Neural crest cell (in vitro differentiated cells): ENCODE measurements around the gene ENHO. TPM values are rescaled to one million over a fixed set of nuclear protein-coding genes. Genes with fewer than 3 reads are reported as not detected.
"Not testable (repeated sequence)": the region's sequence is repeated elsewhere in the genome, so short reads cannot be mapped to it uniquely, and the experiment has no call there.

Experiments used
- DNase-seq: peaks from one replicate; pipeline ENCODE4 v3.0.0; 2021; ENCODE audit warnings: low read depth, mixed read lengths, low spot score
- H3K27ac Mint-ChIP-seq: one replicate; pipeline ENCODE4 v1.8.0; 2021; ENCODE audit warnings: mild to moderate bottlenecking, mixed read lengths; ENCODE audit not compliant: unreplicated experiment
- H3K27me3 Mint-ChIP-seq: 2 replicates; pipeline ENCODE4 v1.8.0; 2021; ENCODE audit warnings: low read depth, mild to moderate bottlenecking, mixed read lengths
- H3K36me3 Mint-ChIP-seq: 2 replicates; pipeline ENCODE4 v1.8.0; 2021; ENCODE audit warnings: low read depth, mild to moderate bottlenecking, mixed read lengths
- H3K4me1 Mint-ChIP-seq: 2 replicates; pipeline ENCODE4 v1.8.0; 2021; ENCODE audit warnings: mixed read lengths
- H3K4me3 Mint-ChIP-seq: one replicate; pipeline ENCODE4 v1.8.0; 2021; ENCODE audit warnings: mild to moderate bottlenecking, mixed read lengths
- H3K9me3 Mint-ChIP-seq: 2 replicates; pipeline ENCODE4 v1.8.0; 2021; ENCODE audit warnings: mixed read lengths
- total RNA-seq: library from RNA; stranded (reverse); gene quantifications from 2 replicates; pipeline ENCODE4 v1.2.1, GENCODE V29; 2021
- TF ChIP-seq, protein P1 (sequence below): fragments of 200-600 bp; sonication (generic); conservative IDR thresholded peaks from 2 replicates; pipeline ENCODE4 v1.5.0; 2021; ENCODE audit warnings: antibody characterized with exemption, mild to moderate bottlenecking

ENHO gene
- total RNA-seq, 1 donor from 2014 or later: 13.2 TPM

GRCh38 chr9:34540827-34541226, 18.0 kb upstream of the ENHO start:
- H3K4me1 Mint-ChIP-seq: no peaks in the 10 kb centered on the region
- H3K36me3 Mint-ChIP-seq: no peaks in the 10 kb centered on the region
- H3K4me3 Mint-ChIP-seq: no peak overlapping the region
- TF ChIP-seq, protein P1, sequence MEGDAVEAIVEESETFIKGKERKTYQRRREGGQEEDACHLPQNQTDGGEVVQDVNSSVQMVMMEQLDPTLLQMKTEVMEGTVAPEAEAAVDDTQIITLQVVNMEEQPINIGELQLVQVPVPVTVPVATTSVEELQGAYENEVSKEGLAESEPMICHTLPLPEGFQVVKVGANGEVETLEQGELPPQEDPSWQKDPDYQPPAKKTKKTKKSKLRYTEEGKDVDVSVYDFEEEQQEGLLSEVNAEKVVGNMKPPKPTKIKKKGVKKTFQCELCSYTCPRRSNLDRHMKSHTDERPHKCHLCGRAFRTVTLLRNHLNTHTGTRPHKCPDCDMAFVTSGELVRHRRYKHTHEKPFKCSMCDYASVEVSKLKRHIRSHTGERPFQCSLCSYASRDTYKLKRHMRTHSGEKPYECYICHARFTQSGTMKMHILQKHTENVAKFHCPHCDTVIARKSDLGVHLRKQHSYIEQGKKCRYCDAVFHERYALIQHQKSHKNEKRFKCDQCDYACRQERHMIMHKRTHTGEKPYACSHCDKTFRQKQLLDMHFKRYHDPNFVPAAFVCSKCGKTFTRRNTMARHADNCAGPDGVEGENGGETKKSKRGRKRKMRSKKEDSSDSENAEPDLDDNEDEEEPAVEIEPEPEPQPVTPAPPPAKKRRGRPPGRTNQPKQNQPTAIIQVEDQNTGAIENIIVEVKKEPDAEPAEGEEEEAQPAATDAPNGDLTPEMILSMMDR: no peak
- DNase-seq: no peak
- peaks cover 34% of the 10 kb centered on the region for H3K27me3 Mint-ChIP-seq
- H3K9me3 Mint-ChIP-seq: no peaks in the 10 kb centered on the region
- H3K27ac Mint-ChIP-seq: no peak overlapping the region

- peaks cover 50% of the 10 kb centered on the region for H3K27me3 Mint-ChIP-seq
- no peaks in the 10 kb centered on the region for H3K4me1 Mint-ChIP-seq
- no peaks in the 10 kb centered on the region for H3K36me3 Mint-ChIP-seq
- TF ChIP-seq, protein P1: no peak
- DNase-seq: no peak
- no peak overlapping the region for H3K27ac Mint-ChIP-seq
- peaks cover 2% of the 10 kb centered on the region for H3K9me3 Mint-ChIP-seq
- H3K4me3 Mint-ChIP-seq: no peak overlapping the region
Observed at GRCh38 chr9:34536685-34537084, 13.9 kb upstream of the ENHO start.

- DNase-seq, H3K36me3 Mint-ChIP-seq, H3K9me3 Mint-ChIP-seq, H3K4me3 Mint-ChIP-seq, H3K27ac Mint-ChIP-seq, H3K4me1 Mint-ChIP-seq: not testable (repeated sequence)
- H3K27me3 Mint-ChIP-seq: peaks cover 73% of the 10 kb centered on the region
Observed at GRCh38 chr9:34532041-34532440, 9.3 kb upstream of the ENHO start.

DNA sequence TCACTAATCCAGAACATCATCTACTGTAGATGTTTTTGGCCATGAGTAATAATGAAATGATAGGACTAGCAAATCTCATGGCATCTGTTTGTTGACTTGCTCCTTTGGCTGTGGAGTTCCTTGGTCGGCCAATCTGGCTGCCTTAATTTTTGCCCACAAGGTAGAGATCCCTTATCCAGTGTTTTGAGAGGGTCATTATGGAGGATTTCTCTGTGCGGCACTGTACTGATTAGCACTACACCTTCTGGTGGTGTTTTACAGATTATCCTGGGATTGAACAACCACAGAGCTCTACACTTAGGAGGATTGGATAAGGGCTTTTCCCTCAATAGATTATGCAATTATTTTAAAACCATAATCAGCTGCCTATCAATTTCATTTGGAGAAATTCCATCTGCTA, 3.2 kb upstream of the ENHO start:
- TF ChIP-seq, protein P1: no peak
- Mint-ChIP-seq H3K9me3 (no peaks in the 10 kb centered on the region), H3K27ac (no peak overlapping the region), H3K36me3 (no peaks in the 10 kb centered on the region), H3K4me1 (peaks cover 6% of the 10 kb centered on the region), H3K4me3 (no peak overlapping the region), H3K27me3 (peaks cover 65% of the 10 kb centered on the region)
- DNase-seq: no peak

DNA sequence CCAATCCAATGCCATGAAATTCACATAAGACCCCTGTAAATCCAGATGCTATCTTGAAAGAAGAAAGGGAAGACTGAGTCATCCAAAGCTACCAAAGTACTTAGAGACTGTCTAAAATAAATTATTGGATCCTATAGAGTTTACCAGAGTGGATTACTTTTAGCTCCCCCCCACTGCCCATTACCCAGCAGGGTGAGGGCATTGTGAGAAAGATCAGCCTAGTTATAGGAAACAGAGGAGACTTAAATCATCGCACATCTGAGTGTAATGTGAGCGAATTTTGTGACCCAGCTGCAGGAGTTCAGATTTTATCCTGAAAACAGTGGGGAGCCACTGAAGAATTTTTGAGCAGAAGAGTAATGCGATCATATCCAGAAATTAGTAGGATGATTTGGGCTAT, 1.6 kb upstream of the ENHO start:
- H3K27me3 Mint-ChIP-seq: peaks cover 50% of the 10 kb centered on the region
- TF ChIP-seq, protein P1: no peak
- no peak overlapping the region for H3K27ac Mint-ChIP-seq
- H3K4me3 Mint-ChIP-seq: peak overlapping the region; percentile 57
- no peak for DNase-seq
- H3K9me3 Mint-ChIP-seq: no peaks in the 10 kb centered on the region
- H3K4me1 Mint-ChIP-seq: peaks cover 6% of the 10 kb centered on the region
- H3K36me3 Mint-ChIP-seq: no peaks in the 10 kb centered on the region

DNA sequence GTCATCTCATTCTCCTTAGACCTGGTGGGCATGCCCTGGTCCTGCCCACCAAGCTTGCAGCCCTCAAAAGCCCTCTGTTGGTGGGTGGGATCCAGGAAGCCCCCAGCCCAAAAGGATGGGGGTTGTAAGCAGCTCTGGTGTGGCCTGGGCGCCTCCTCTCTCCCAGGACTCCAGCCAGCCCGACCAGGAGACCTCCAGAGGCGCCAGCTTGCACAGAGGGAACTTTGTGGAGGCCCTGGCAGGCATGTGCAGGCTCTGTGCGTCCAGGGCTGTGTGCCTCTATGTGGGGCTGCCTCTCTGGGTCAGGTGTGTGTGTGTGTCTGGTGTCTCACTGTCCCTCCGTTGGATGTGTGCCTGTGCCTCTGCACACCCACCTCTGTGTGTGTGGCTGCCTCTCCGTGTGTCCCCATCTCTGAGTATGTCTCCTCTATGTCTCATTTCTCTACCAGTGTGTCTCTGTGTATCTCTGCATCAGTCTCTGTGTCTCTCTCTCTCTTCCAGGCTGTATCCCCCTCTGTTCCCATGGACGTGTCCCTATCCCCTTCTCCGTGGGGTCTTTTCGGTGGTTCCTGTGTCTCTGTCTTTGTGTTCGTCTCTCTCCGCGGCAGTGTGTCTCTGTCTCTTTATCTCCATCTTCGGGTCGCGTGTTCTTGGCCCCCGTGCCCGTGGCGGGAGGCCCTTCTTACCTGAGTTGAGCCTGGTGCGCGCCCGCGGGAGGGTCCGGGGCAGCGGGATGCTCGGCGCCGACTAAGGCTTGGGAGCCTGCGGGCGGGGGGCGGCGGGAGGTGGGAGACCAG, 501 bp downstream of the ENHO start:
- Mint-ChIP-seq H3K4me1 (peaks cover 6% of the 10 kb centered on the region), H3K36me3 (no peaks in the 10 kb centered on the region), H3K27ac (peak overlapping the region; percentile 4), H3K4me3 (peak overlapping the region; percentile 85), H3K27me3 (peaks cover 44% of the 10 kb centered on the region), H3K9me3 (no peaks in the 10 kb centered on the region)
- TF ChIP-seq, protein P1: no peak
- no peak for DNase-seq
